Activated T-helper 2 cell treated with anti-CD3 and anti-CD28 coated beads, Interferon-gamma antibody, Interleukin-2, Interleukin-4, amounts not matched to agents 10 μg/mL and 5 μg/mL and 100 μg/mL, durations not matched to agents 14 hours and 24 hours and 36 hours (primary cell): ENCODE measurements around the gene SYNDIG1L. TPM values are rescaled to one million over a fixed set of nuclear protein-coding genes. Genes with fewer than 3 reads are reported as not detected.

Experiments
- DNase-seq: peaks from one replicate; pipeline ENCODE4 v3.0.0; 2021; ENCODE audit warnings: low spot score
- H3K27ac Mint-ChIP-seq: one replicate; pipeline ENCODE4 v1.8.0; 2021; ENCODE audit warnings: mixed read lengths
- H3K27me3 Mint-ChIP-seq: one replicate; pipeline ENCODE4 v1.8.0; 2021; ENCODE audit warnings: low read depth, mixed read lengths
- H3K36me3 Mint-ChIP-seq: one replicate; pipeline ENCODE4 v1.8.0; 2021; ENCODE audit warnings: low read depth, mixed read lengths
- H3K4me1 Mint-ChIP-seq: one replicate; pipeline ENCODE4 v1.8.0; 2021; ENCODE audit warnings: low read depth, mixed read lengths
- H3K4me3 Mint-ChIP-seq: one replicate; pipeline ENCODE4 v1.8.0; 2021; ENCODE audit warnings: low read depth, mild to moderate bottlenecking, moderate library complexity, mixed read lengths
- H3K9me3 Mint-ChIP-seq: one replicate; pipeline ENCODE4 v1.8.0; 2021; ENCODE audit warnings: mixed read lengths
- intact Hi-C: fragments of 100-400 bp; cut with micrococcal nuclease; formaldehyde crosslinking; loops from one replicate; pipeline ENCODE4 v1.15.1; 2023
- total RNA-seq: library from RNA; stranded (reverse); gene quantifications from 2 replicates; pipeline ENCODE4 v1.2.3, GENCODE V29; 2022

Gene SYNDIG1L
- not detected in 2 replicates for total RNA-seq

- no peak within 1 kb of the TSS for H3K4me3 Mint-ChIP-seq
- intact Hi-C loops, result no loop called here
Observed at GRCh38 chr14:74426202-74426582, at the start of gene SYNDIG1L. SYNDIG1L (minus strand) TSS chr14:74426210; CDS start chr14:74409744, 16,466 bp downstream.

GRCh38 chr14:74475678-74476077 lies 49.7 kb upstream of the SYNDIG1L start:
- intact Hi-C loops, result no loop called here
- H3K27ac Mint-ChIP-seq, result no peak overlapping the region
- H3K9me3 Mint-ChIP-seq, result no peaks in the 10 kb centered on the region
- H3K4me3 Mint-ChIP-seq, result no peak overlapping the region
- DNase-seq, result no peak
- no peaks in the 10 kb centered on the region for H3K36me3 Mint-ChIP-seq
- no peaks in the 10 kb centered on the region for H3K27me3 Mint-ChIP-seq
- H3K4me1 Mint-ChIP-seq, result peaks cover 2% of the 10 kb centered on the region

More at GRCh38 chr14:74426202-74426582, at the start of gene SYNDIG1L:
- Mint-ChIP-seq H3K9me3 (no peaks in the 10 kb centered on the region), H3K27ac (no peak within 1 kb of the TSS), H3K27me3 (peaks cover 25% of the 10 kb centered on the region), H3K36me3 (no peaks in the 10 kb centered on the region), H3K4me1 (peaks cover 2% of the 10 kb centered on the region)
- DNase-seq, result no peak

- H3K36me3 Mint-ChIP-seq, result no peaks in the 10 kb centered on the region
- H3K9me3 Mint-ChIP-seq, result no peaks in the 10 kb centered on the region
- H3K27me3 Mint-ChIP-seq, result no peaks in the 10 kb centered on the region
- no peak overlapping the region for H3K4me3 Mint-ChIP-seq
- H3K27ac Mint-ChIP-seq, result no peak overlapping the region
- intact Hi-C loops, result no loop called here
- DNase-seq, result no peak
- peaks cover 2% of the 10 kb centered on the region for H3K4me1 Mint-ChIP-seq
Observed at GRCh38 chr14:74474376-74474775, 48.4 kb upstream of the SYNDIG1L start.

- Mint-ChIP-seq H3K27me3 (no peaks in the 10 kb centered on the region), H3K27ac (no peak overlapping the region), H3K4me3 (no peak overlapping the region), H3K9me3 (no peaks in the 10 kb centered on the region), H3K36me3 (no peaks in the 10 kb centered on the region), H3K4me1 (peaks cover 2% of the 10 kb centered on the region)
- no peak for DNase-seq
- intact Hi-C loops, result no loop called here
Observed at GRCh38 chr14:74472601-74473000, 46.6 kb upstream of the SYNDIG1L start.

GRCh38 chr14:74469548-74470518 lies 43.8 kb upstream of the SYNDIG1L start:
- no peaks in the 10 kb centered on the region for H3K27me3 Mint-ChIP-seq
- H3K27ac Mint-ChIP-seq, result no peak overlapping the region
- intact Hi-C loops, result no loop called here
- no peaks in the 10 kb centered on the region for H3K36me3 Mint-ChIP-seq
- H3K4me1 Mint-ChIP-seq, result no peaks in the 10 kb centered on the region
- H3K4me3 Mint-ChIP-seq, result no peak overlapping the region
- H3K9me3 Mint-ChIP-seq, result no peaks in the 10 kb centered on the region
- DNase-seq, result no peak

GRCh38 chr14:74468513-74468912 lies 42.5 kb upstream of the SYNDIG1L start:
- DNase-seq, result no peak
- H3K4me3 Mint-ChIP-seq, result no peak overlapping the region
- H3K9me3 Mint-ChIP-seq, result no peaks in the 10 kb centered on the region
- no peak overlapping the region for H3K27ac Mint-ChIP-seq
- H3K4me1 Mint-ChIP-seq, result no peaks in the 10 kb centered on the region
- intact Hi-C loops, result no loop called here
- H3K27me3 Mint-ChIP-seq, result no peaks in the 10 kb centered on the region
- H3K36me3 Mint-ChIP-seq, result no peaks in the 10 kb centered on the region

GRCh38 chr14:74465335-74465734 lies 39.3 kb upstream of the SYNDIG1L start:
- Mint-ChIP-seq H3K9me3 (no peaks in the 10 kb centered on the region), H3K4me1 (no peaks in the 10 kb centered on the region), H3K36me3 (no peaks in the 10 kb centered on the region), H3K27ac (no peak overlapping the region), H3K4me3 (no peak overlapping the region), H3K27me3 (peaks cover 4% of the 10 kb centered on the region)
- no peak for DNase-seq
- intact Hi-C loops, result no loop called here

GRCh38 chr14:74464785-74465184 lies 38.8 kb upstream of the SYNDIG1L start:
- DNase-seq, result no peak
- Mint-ChIP-seq H3K4me1 (no peaks in the 10 kb centered on the region), H3K36me3 (no peaks in the 10 kb centered on the region), H3K9me3 (no peaks in the 10 kb centered on the region), H3K27me3 (peaks cover 4% of the 10 kb centered on the region), H3K4me3 (no peak overlapping the region), H3K27ac (no peak overlapping the region)
- intact Hi-C loops, result no loop called here

- intact Hi-C loops, result no loop called here
- Mint-ChIP-seq H3K27ac (no peak overlapping the region), H3K36me3 (no peaks in the 10 kb centered on the region), H3K4me3 (no peak overlapping the region), H3K9me3 (no peaks in the 10 kb centered on the region), H3K27me3 (peaks cover 4% of the 10 kb centered on the region), H3K4me1 (no peaks in the 10 kb centered on the region)
- DNase-seq, result no peak
Observed at GRCh38 chr14:74463697-74464096, 37.7 kb upstream of the SYNDIG1L start.

- no peak overlapping the region for H3K27ac Mint-ChIP-seq
- H3K9me3 Mint-ChIP-seq, result no peaks in the 10 kb centered on the region
- H3K4me1 Mint-ChIP-seq, result no peaks in the 10 kb centered on the region
- DNase-seq, result no peak
- H3K36me3 Mint-ChIP-seq, result no peaks in the 10 kb centered on the region
- H3K4me3 Mint-ChIP-seq, result no peak overlapping the region
- intact Hi-C loops, result no loop called here
- H3K27me3 Mint-ChIP-seq, result peaks cover 4% of the 10 kb centered on the region
Observed at GRCh38 chr14:74462993-74463392, 37.0 kb upstream of the SYNDIG1L start.

GRCh38 chr14:74459976-74460375 lies 34.0 kb upstream of the SYNDIG1L start:
- H3K4me1 Mint-ChIP-seq, result no peaks in the 10 kb centered on the region
- no peaks in the 10 kb centered on the region for H3K9me3 Mint-ChIP-seq
- H3K27me3 Mint-ChIP-seq, result peaks cover 4% of the 10 kb centered on the region
- no peak overlapping the region for H3K4me3 Mint-ChIP-seq
- no peak for DNase-seq
- H3K27ac Mint-ChIP-seq, result no peak overlapping the region
- H3K36me3 Mint-ChIP-seq, result no peaks in the 10 kb centered on the region
- intact Hi-C loops, result no loop called here

GRCh38 chr14:74459289-74459946 lies 33.4 kb upstream of the SYNDIG1L start:
- H3K9me3 Mint-ChIP-seq, result no peaks in the 10 kb centered on the region
- no peak for DNase-seq
- H3K4me3 Mint-ChIP-seq, result no peak overlapping the region
- H3K27me3 Mint-ChIP-seq, result peaks cover 4% of the 10 kb centered on the region
- no peaks in the 10 kb centered on the region for H3K4me1 Mint-ChIP-seq
- H3K27ac Mint-ChIP-seq, result no peak overlapping the region
- intact Hi-C loops, result no loop called here
- no peaks in the 10 kb centered on the region for H3K36me3 Mint-ChIP-seq

- no peak for DNase-seq
- intact Hi-C loops, result no loop called here
- Mint-ChIP-seq H3K9me3 (no peaks in the 10 kb centered on the region), H3K36me3 (no peaks in the 10 kb centered on the region), H3K4me3 (no peak overlapping the region), H3K27ac (no peak overlapping the region), H3K4me1 (no peaks in the 10 kb centered on the region), H3K27me3 (peaks cover 13% of the 10 kb centered on the region)
Observed at GRCh38 chr14:74457565-74457895, 31.5 kb upstream of the SYNDIG1L start.
